NCI-H2081 treated with DMSO at 0.1 percent for 48 hours (cell line): ENCODE results near the gene HCAR1.
"Not testable (repeated sequence)": the region's sequence is repeated elsewhere in the genome, so short reads cannot be mapped to it uniquely, and the experiment has no call there.

Source experiments
- DNase-seq: peaks from one replicate; lab custom pipeline; 2025; lab: John Stamatoyannopoulos, UW

Gene HCAR1

GRCh38 chr12:122730215-122731014 lies at the start of gene HCAR1:
Gene HCAR1 (minus strand): TSS chr12:122730844. CDS start chr12:122730339, 505 bp downstream.
- no peak for DNase-seq

- DNase-seq, result no peak
These were observed 26.9 kb upstream of the HCAR1 start for GRCh38 chr12:122757568-122757967.

GRCh38 chr12:122754790-122755189 lies 24.1 kb upstream of the HCAR1 start:
- DNase-seq, result no peak

- no peak for DNase-seq
These were observed 22.6 kb upstream of the HCAR1 start for GRCh38 chr12:122753319-122753650.

GRCh38 chr12:122752464-122753318 lies 22.0 kb upstream of the HCAR1 start, which contains the start of gene DENR:
Gene DENR (plus strand): TSS chr12:122752824. CDS start chr12:122753702, 878 bp downstream.
- DNase-seq, result peak; percentile 91

- not testable (repeated sequence) for DNase-seq
These were observed 20.3 kb upstream of the HCAR1 start for GRCh38 chr12:122750781-122751515.

GRCh38 chr12:122749569-122750332 lies 19.1 kb upstream of the HCAR1 start:
- no peak for DNase-seq

GRCh38 chr12:122747224-122748135 lies 16.8 kb upstream of the HCAR1 start:
- DNase-seq, result no peak

- no peak for DNase-seq
These were observed 13.4 kb upstream of the HCAR1 start for GRCh38 chr12:122743895-122744525.

GRCh38 chr12:122740351-122740750 lies 9.7 kb upstream of the HCAR1 start:
- DNase-seq, result no peak

GRCh38 chr12:122738571-122738970 lies 7.9 kb upstream of the HCAR1 start:
- no peak for DNase-seq

GRCh38 chr12:122732611-122733010 lies 2.0 kb upstream of the HCAR1 start:
- DNase-seq, result no peak

- no peak for DNase-seq
These were observed 1.5 kb upstream of the HCAR1 start for GRCh38 chr12:122732170-122732569.

- no peak for DNase-seq
These were observed 945 bp downstream of the HCAR1 start for GRCh38 chr12:122729583-122730214.

- DNase-seq, result no peak
These were observed 4.5 kb downstream of the HCAR1 start for GRCh38 chr12:122726080-122726558.

- DNase-seq, result no peak
These were observed 5.1 kb downstream of the HCAR1 start for GRCh38 chr12:122725452-122726079.

- DNase-seq, result no peak
These were observed 5.9 kb downstream of the HCAR1 start for GRCh38 chr12:122724641-122725243.

- no peak for DNase-seq
These were observed 8.3 kb downstream of the HCAR1 start for GRCh38 chr12:122722387-122722786.
